Measurements from ENCODE around the gene ACER3. TPM values are rescaled to one million over a fixed set of nuclear protein-coding genes. Genes with fewer than 3 reads are reported as not detected.

Gene ACER3
- total and polyA plus RNA-seq, 2 experiments from 2014 or later = 17.1 to 18.3 TPM

GRCh38 chr11:77052518-77052917 is 191.8 kb downstream of the ACER3 start:
- Histone ChIP-seq H3K27ac (no peak overlapping the region), H3K27me3 (no peaks in the 10 kb centered on the region), H3K4me2 (no peak overlapping the region), H3K9me3 (ENCODE audit: low read depth) (no peaks in the 10 kb centered on the region), H3K4me3 (no peak overlapping the region), H3K79me2 (no peaks in the 10 kb centered on the region), H2AFZ (no peak overlapping the region), H3K4me1 (ENCODE audit: insufficient read depth) (no peaks in the 10 kb centered on the region), H3K9me2 (replicated peaks; ENCODE audit: insufficient read depth) (no peaks in the 10 kb centered on the region), H4K20me1 (ENCODE audit: insufficient read depth, poor library complexity, severe bottlenecking) (no peaks in the 10 kb centered on the region), H3K36me3 (replicated peaks; ENCODE audit: insufficient read depth, low read depth) (no peaks in the 10 kb centered on the region)
- no peak for DNase-seq (ENCODE audit: low spot score)
- WGBS (ENCODE audit: low lambda C conversion rate, missing lambda C conversion rate) = 84% methylated on average over 7 of the region's 7 CpGs
- no peak for TF ChIP-seq EZH2 (IDR thresholded peaks at IDR 0.05; ENCODE audit: borderline replicate concordance)
- TF ChIP-seq EZH2phosphoT487 (IDR thresholded peaks at IDR 0.05; ENCODE audit: low read depth, severe bottlenecking, unreplicated experiment) = no peak
- TF ChIP-seq CTCF (IDR thresholded peaks at IDR 0.05; ENCODE audit: poor library complexity) = no peak

- H3K4me3 ChIP-seq = no peak overlapping the region
- H3K9me3 ChIP-seq (ENCODE audit: low read depth) = no peaks in the 10 kb centered on the region
- TF ChIP-seq EZH2 (IDR thresholded peaks at IDR 0.05; ENCODE audit: borderline replicate concordance) = no peak
- TF ChIP-seq EZH2phosphoT487 (IDR thresholded peaks at IDR 0.05; ENCODE audit: low read depth, severe bottlenecking, unreplicated experiment) = no peak
- H3K27me3 ChIP-seq = no peaks in the 10 kb centered on the region
- no peak overlapping the region for H3K27ac ChIP-seq
- H3K4me2 ChIP-seq = no peak overlapping the region
- 74% methylated on average over 14 of the region's 14 CpGs for WGBS (ENCODE audit: low lambda C conversion rate, missing lambda C conversion rate)
- no peaks in the 10 kb centered on the region for H3K79me2 ChIP-seq
- DNase-seq (ENCODE audit: low spot score) = no peak
- no peak overlapping the region for H2AFZ ChIP-seq
- no peaks in the 10 kb centered on the region for H3K36me3 ChIP-seq (replicated peaks; ENCODE audit: insufficient read depth, low read depth)
- H3K4me1 ChIP-seq (ENCODE audit: insufficient read depth) = no peaks in the 10 kb centered on the region
- no peaks in the 10 kb centered on the region for H4K20me1 ChIP-seq (ENCODE audit: insufficient read depth, poor library complexity, severe bottlenecking)
- H3K9me2 ChIP-seq (replicated peaks; ENCODE audit: insufficient read depth) = no peaks in the 10 kb centered on the region
These were observed 192.7 kb downstream of the ACER3 start for GRCh38 chr11:77053217-77054015.

- no peaks in the 10 kb centered on the region for H3K36me3 ChIP-seq (replicated peaks; ENCODE audit: insufficient read depth, low read depth)
- no peaks in the 10 kb centered on the region for H3K9me2 ChIP-seq (replicated peaks; ENCODE audit: insufficient read depth)
- no peaks in the 10 kb centered on the region for H4K20me1 ChIP-seq (ENCODE audit: insufficient read depth, poor library complexity, severe bottlenecking)
- no peak overlapping the region for H3K27ac ChIP-seq
- no peak for DNase-seq (ENCODE audit: low spot score)
- no peak overlapping the region for H2AFZ ChIP-seq
- no peaks in the 10 kb centered on the region for H3K79me2 ChIP-seq
- TF ChIP-seq CTCF (IDR thresholded peaks at IDR 0.05; ENCODE audit: poor library complexity) = no peak
- TF ChIP-seq EZH2phosphoT487 (IDR thresholded peaks at IDR 0.05; ENCODE audit: low read depth, severe bottlenecking, unreplicated experiment) = no peak
- TF ChIP-seq EZH2 (IDR thresholded peaks at IDR 0.05; ENCODE audit: borderline replicate concordance) = no peak
- no peaks in the 10 kb centered on the region for H3K4me1 ChIP-seq (ENCODE audit: insufficient read depth)
- 70% methylated on average over 1 of the region's 1 CpG for WGBS (ENCODE audit: low lambda C conversion rate, missing lambda C conversion rate)
- H3K27me3 ChIP-seq = no peaks in the 10 kb centered on the region
- no peak overlapping the region for H3K4me3 ChIP-seq
- H3K9me3 ChIP-seq (ENCODE audit: low read depth) = no peaks in the 10 kb centered on the region
- no peak overlapping the region for H3K4me2 ChIP-seq
These were observed 193.4 kb downstream of the ACER3 start for GRCh38 chr11:77054084-77054483.

- no peaks in the 10 kb centered on the region for H3K4me1 ChIP-seq (ENCODE audit: insufficient read depth)
- H2AFZ ChIP-seq = no peak overlapping the region
- H3K79me2 ChIP-seq = no peaks in the 10 kb centered on the region
- DNase-seq (ENCODE audit: low spot score) = no peak
- no peaks in the 10 kb centered on the region for H4K20me1 ChIP-seq (ENCODE audit: insufficient read depth, poor library complexity, severe bottlenecking)
- TF ChIP-seq EZH2phosphoT487 (IDR thresholded peaks at IDR 0.05; ENCODE audit: low read depth, severe bottlenecking, unreplicated experiment) (no peak), CTCF (IDR thresholded peaks at IDR 0.05; ENCODE audit: poor library complexity) (no peak)
- H3K27ac ChIP-seq = no peak overlapping the region
- WGBS (ENCODE audit: low lambda C conversion rate, missing lambda C conversion rate) = 85% methylated on average over 2 of the region's 2 CpGs
- H3K9me3 ChIP-seq (ENCODE audit: low read depth) = no peaks in the 10 kb centered on the region
- H3K4me2 ChIP-seq = no peak overlapping the region
- no peak overlapping the region for H3K4me3 ChIP-seq
- H3K36me3 ChIP-seq (replicated peaks; ENCODE audit: insufficient read depth, low read depth) = no peaks in the 10 kb centered on the region
- H3K27me3 ChIP-seq = no peaks in the 10 kb centered on the region
- no peaks in the 10 kb centered on the region for H3K9me2 ChIP-seq (replicated peaks; ENCODE audit: insufficient read depth)
These were observed 194.4 kb downstream of the ACER3 start for GRCh38 chr11:77055101-77055561.

All from hepatocyte (in vitro differentiated cells).